Panc1 (cell line): ENCODE results near the gene UQCC3.
A peak's percentile ranks its signal among the peaks of the same experiment; 100 is the strongest.

Experiments
- CTCF ChIP-seq: fragments of 450-650 bp; IDR thresholded peaks from 2 replicates; pipeline ENCODE4 v1.5.1; 2017; ENCODE audit warnings: mild to moderate bottlenecking
- POLR2AphosphoS5 ChIP-seq: IDR thresholded peaks from 2 replicates; pipeline ENCODE4 v1.6.1; 2012; ENCODE audit warnings: mild to moderate bottlenecking, low read depth, low read length, moderate library complexity

GRCh38 chr11:62645946-62646824 is 25.3 kb upstream of the UQCC3 start, which contains the start of gene GANAB:
- TF ChIP-seq CTCF (no peak), POLR2AphosphoS5 (peak; percentile 97)
